ENCODE measurements around the gene SPAST. TPM values are rescaled to one million over a fixed set of nuclear protein-coding genes. Genes with fewer than 3 reads are reported as not detected.
A peak's percentile ranks its signal among the peaks of the same experiment; 100 is the strongest.

The SPAST gene
- total and polyA plus RNA-seq, 7 donors, result 5.9 to 24.8 (median 13.9) TPM

- H3K9me3 ChIP-seq, result no peaks in the 10 kb centered on the region
- no peaks in the 10 kb centered on the region for H3K4me1 ChIP-seq
- intact Hi-C loops (cut with DNase I), result no loop called here
- H3K4me3 ChIP-seq, result no peak overlapping the region
- 91 to 97% (median 92%) methylated on average over 2 of the region's 2 CpGs for WGBS, 3 donors
- peaks cover 0 to 63% of the 10 kb centered on the region in 2 donors for H3K36me3 ChIP-seq (ENCODE audit: insufficient read depth in 1 of 2, low read depth in 1 of 2)
- no peaks in the 10 kb centered on the region for H3K27me3 ChIP-seq (ENCODE audit: insufficient read depth in 3 of 3, low read length in 2 of 3)
- TF ChIP-seq, protein P1, sequence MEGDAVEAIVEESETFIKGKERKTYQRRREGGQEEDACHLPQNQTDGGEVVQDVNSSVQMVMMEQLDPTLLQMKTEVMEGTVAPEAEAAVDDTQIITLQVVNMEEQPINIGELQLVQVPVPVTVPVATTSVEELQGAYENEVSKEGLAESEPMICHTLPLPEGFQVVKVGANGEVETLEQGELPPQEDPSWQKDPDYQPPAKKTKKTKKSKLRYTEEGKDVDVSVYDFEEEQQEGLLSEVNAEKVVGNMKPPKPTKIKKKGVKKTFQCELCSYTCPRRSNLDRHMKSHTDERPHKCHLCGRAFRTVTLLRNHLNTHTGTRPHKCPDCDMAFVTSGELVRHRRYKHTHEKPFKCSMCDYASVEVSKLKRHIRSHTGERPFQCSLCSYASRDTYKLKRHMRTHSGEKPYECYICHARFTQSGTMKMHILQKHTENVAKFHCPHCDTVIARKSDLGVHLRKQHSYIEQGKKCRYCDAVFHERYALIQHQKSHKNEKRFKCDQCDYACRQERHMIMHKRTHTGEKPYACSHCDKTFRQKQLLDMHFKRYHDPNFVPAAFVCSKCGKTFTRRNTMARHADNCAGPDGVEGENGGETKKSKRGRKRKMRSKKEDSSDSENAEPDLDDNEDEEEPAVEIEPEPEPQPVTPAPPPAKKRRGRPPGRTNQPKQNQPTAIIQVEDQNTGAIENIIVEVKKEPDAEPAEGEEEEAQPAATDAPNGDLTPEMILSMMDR (IDR thresholded peaks at IDR 0.05), result no peak
- DNase-seq (no peak), ATAC-seq (no peak)
- H3K27ac ChIP-seq, result no peak overlapping the region
These were observed 55.8 kb downstream of the SPAST start for GRCh38 chr2:32119161-32119560.

GRCh38 chr2:32124660-32125059, 61.3 kb downstream of the SPAST start:
- TF ChIP-seq, protein P1 (IDR thresholded peaks at IDR 0.05), result no peak
- no peaks in the 10 kb centered on the region for H3K27me3 ChIP-seq (ENCODE audit: insufficient read depth in 3 of 3, low read length in 2 of 3)
- H3K27ac ChIP-seq, result no peak overlapping the region
- no peak for DNase-seq
- no peak overlapping the region for H3K4me3 ChIP-seq
- H3K9me3 ChIP-seq, result no peaks in the 10 kb centered on the region
- no peak for ATAC-seq
- peaks cover 0 to 77% of the 10 kb centered on the region in 2 donors for H3K36me3 ChIP-seq (ENCODE audit: insufficient read depth in 1 of 2, low read depth in 1 of 2)
- intact Hi-C loops (cut with DNase I), result no loop called here
- H3K4me1 ChIP-seq, result no peaks in the 10 kb centered on the region

DNA sequence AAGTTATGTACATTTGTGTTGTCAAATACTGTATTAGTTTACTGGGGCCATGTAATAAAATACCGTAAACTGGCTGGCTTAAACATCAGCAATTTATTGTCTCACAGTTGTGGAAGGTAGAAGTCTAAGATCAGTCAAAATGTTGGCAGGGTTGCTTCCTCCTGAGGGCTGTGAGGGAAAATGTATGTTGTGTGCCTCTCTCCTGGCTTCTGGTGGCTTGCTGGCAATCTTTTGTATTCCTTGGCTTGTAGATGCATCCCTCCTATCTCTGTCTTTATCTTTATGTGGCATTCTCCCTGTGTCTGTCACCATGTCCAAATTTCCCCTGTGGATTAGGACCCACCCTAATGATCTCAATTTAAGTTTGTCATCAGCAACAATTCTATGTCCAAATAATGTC, 65.3 kb downstream of the SPAST start:
- H3K36me3 ChIP-seq (ENCODE audit: insufficient read depth in 1 of 2, low read depth in 1 of 2), result peaks cover 0 to 90% of the 10 kb centered on the region in 2 donors

GRCh38 chr2:32129086-32129485, 65.7 kb downstream of the SPAST start:
- no peaks in the 10 kb centered on the region for H3K9me3 ChIP-seq
- no peak for DNase-seq
- peaks cover 0 to 90% of the 10 kb centered on the region in 2 donors for H3K36me3 ChIP-seq (ENCODE audit: insufficient read depth in 1 of 2, low read depth in 1 of 2)
- H3K27ac ChIP-seq, result no peak overlapping the region
- H3K4me3 ChIP-seq, result no peak overlapping the region
- TF ChIP-seq, protein P1 (IDR thresholded peaks at IDR 0.05), result no peak
- no peaks in the 10 kb centered on the region for H3K4me1 ChIP-seq
- WGBS, 3 donors, result 92 to 95% (median 92%) methylated on average over 2 of the region's 2 CpGs
- no peaks in the 10 kb centered on the region for H3K27me3 ChIP-seq (ENCODE audit: insufficient read depth in 3 of 3, low read length in 2 of 3)
- intact Hi-C loops (cut with DNase I), result no loop called here
- no peak for ATAC-seq

More for the DNA sequence above, 65.3 kb downstream of the SPAST start:
- ATAC-seq (no peak), DNase-seq (no peak)
- TF ChIP-seq, protein P1 (IDR thresholded peaks at IDR 0.05), result no peak
- Histone ChIP-seq H3K27me3 (ENCODE audit: insufficient read depth in 3 of 3, low read length in 2 of 3) (no peaks in the 10 kb centered on the region), H3K4me3 (no peak overlapping the region), H3K27ac (no peak overlapping the region), H3K9me3 (no peaks in the 10 kb centered on the region), H3K4me1 (no peaks in the 10 kb centered on the region)
- intact Hi-C loops (cut with DNase I), result no loop called here
- WGBS, 3 donors, result 96 to 99% (median 96%) methylated on average over 1 of the region's 1 CpG

- Histone ChIP-seq H3K4me3 (no peak overlapping the region), H3K36me3 (ENCODE audit: insufficient read depth in 1 of 2, low read depth in 1 of 2) (peaks cover 0 to 66% of the 10 kb centered on the region in 2 donors), H3K27ac (no peak overlapping the region), H3K9me3 (no peaks in the 10 kb centered on the region), H3K4me1 (no peaks in the 10 kb centered on the region), H3K27me3 (ENCODE audit: insufficient read depth in 3 of 3, low read length in 2 of 3) (no peaks in the 10 kb centered on the region)
- intact Hi-C loops (cut with DNase I), result no loop called here
- ATAC-seq (peak in 3 of 4 donors; percentile 58 to 76 (median 74)), DNase-seq (no peak)
- TF ChIP-seq, protein P1 (IDR thresholded peaks at IDR 0.05), result peak; percentile 19
- 71 to 81% (median 74%) methylated on average over 8 of the region's 8 CpGs for WGBS, 3 donors
These were observed 72.1 kb downstream of the SPAST start for GRCh38 chr2:32135409-32135808.

Data from psoas muscle (tissue), 8 donors.